HEK293 (cell line): ENCODE data around the gene TSGA10IP.

ENCODE experiments used
- FEZF1 ChIP-seq: fragments of 450-650 bp; formaldehyde crosslinking; IDR thresholded peaks from 2 replicates; pipeline ENCODE4 v1.5.1; 2016; ENCODE audit warnings: missing biosample characterization, missing genetic modification characterization
- KLF16 ChIP-seq: fragments of 450-650 bp; formaldehyde crosslinking; IDR thresholded peaks from 2 replicates; pipeline ENCODE4 v1.5.1; 2017; ENCODE audit warnings: missing biosample characterization, missing genetic modification characterization
- SETDB1 ChIP-seq: IDR thresholded peaks from one replicate; pipeline ENCODE4 v1.6.1; 2017; ENCODE audit warnings: mild to moderate bottlenecking, low read length, moderate library complexity, mixed read lengths; ENCODE audit not compliant: insufficient read length
- ZBTB8A ChIP-seq: fragments of 450-650 bp; formaldehyde crosslinking; IDR thresholded peaks from 2 replicates; pipeline ENCODE4 v1.5.1; 2016; ENCODE audit warnings: missing biosample characterization, missing genetic modification characterization
- ZFP3 ChIP-seq: fragments of 450-650 bp; formaldehyde crosslinking; IDR thresholded peaks from 2 replicates; pipeline ENCODE4 v1.5.1; 2016; ENCODE audit warnings: low read depth, missing biosample characterization, missing genetic modification characterization
- ZFP41 ChIP-seq: fragments of 450-650 bp; formaldehyde crosslinking; IDR thresholded peaks from 2 replicates; pipeline ENCODE4 v1.5.1; 2016; ENCODE audit warnings: missing biosample characterization, missing genetic modification characterization, borderline replicate concordance
- ZFP69B ChIP-seq: fragments of 450-650 bp; formaldehyde crosslinking; IDR thresholded peaks from 2 replicates; pipeline ENCODE4 v1.5.1; 2016; ENCODE audit warnings: missing biosample characterization, missing genetic modification characterization
- ZNF112 ChIP-seq: fragments of 450-650 bp; formaldehyde crosslinking; IDR thresholded peaks from 2 replicates; pipeline ENCODE4 v1.5.0; 2017; ENCODE audit warnings: missing biosample characterization, missing genetic modification characterization
- ZNF138 ChIP-seq: fragments of 450-650 bp; formaldehyde crosslinking; IDR thresholded peaks from 2 replicates; pipeline ENCODE4 v1.5.1; 2016; ENCODE audit warnings: missing biosample characterization, missing genetic modification characterization, borderline replicate concordance
- ZNF174 ChIP-seq: fragments of 450-650 bp; formaldehyde crosslinking; IDR thresholded peaks from 2 replicates; pipeline ENCODE4 v1.5.0; 2017; ENCODE audit warnings: missing biosample characterization, mild to moderate bottlenecking, missing genetic modification characterization
- ZNF2 ChIP-seq: fragments of 450-650 bp; formaldehyde crosslinking; IDR thresholded peaks from 2 replicates; pipeline ENCODE4 v1.5.1; 2016; ENCODE audit warnings: missing biosample characterization, missing genetic modification characterization
- ZNF350 ChIP-seq: fragments of 450-650 bp; formaldehyde crosslinking; IDR thresholded peaks from 2 replicates; pipeline ENCODE4 v1.5.0; 2017; ENCODE audit warnings: missing biosample characterization, mild to moderate bottlenecking, missing genetic modification characterization
- ZNF391 ChIP-seq: fragments of 450-650 bp; formaldehyde crosslinking; IDR thresholded peaks from 2 replicates; pipeline ENCODE4 v1.5.1; 2016; ENCODE audit warnings: low read depth, missing biosample characterization, missing genetic modification characterization, borderline replicate concordance
- ZNF433 ChIP-seq: fragments of 450-650 bp; formaldehyde crosslinking; IDR thresholded peaks from 2 replicates; pipeline ENCODE4 v1.5.1; 2016; ENCODE audit warnings: missing biosample characterization, missing genetic modification characterization, low read depth
- ZNF48 ChIP-seq: fragments of 450-650 bp; formaldehyde crosslinking; IDR thresholded peaks from 2 replicates; pipeline ENCODE4 v1.5.1; 2016; ENCODE audit warnings: missing biosample characterization, missing genetic modification characterization
- ZNF518A ChIP-seq: fragments of 450-650 bp; formaldehyde crosslinking; conservative IDR thresholded peaks from 2 replicates; pipeline ENCODE4 v1.5.1; 2016; ENCODE audit warnings: low read depth, missing biosample characterization, missing genetic modification characterization
- ZNF558 ChIP-seq: fragments of 450-650 bp; formaldehyde crosslinking; IDR thresholded peaks from 2 replicates; pipeline ENCODE4 v1.5.1; 2016; ENCODE audit warnings: missing biosample characterization, missing genetic modification characterization
- ZNF580 ChIP-seq: fragments of 450-650 bp; formaldehyde crosslinking; IDR thresholded peaks from 2 replicates; pipeline ENCODE4 v1.5.1; 2016; ENCODE audit warnings: missing biosample characterization, missing genetic modification characterization
- ZNF623 ChIP-seq: fragments of 450-650 bp; formaldehyde crosslinking; IDR thresholded peaks from 2 replicates; pipeline ENCODE4 v1.5.1; 2016; ENCODE audit warnings: missing biosample characterization, missing genetic modification characterization
- ZNF660 ChIP-seq: fragments of 450-650 bp; IDR thresholded peaks from 2 replicates; pipeline ENCODE4 v1.5.1; 2018; ENCODE audit warnings: missing biosample characterization, mild to moderate bottlenecking, missing genetic modification characterization
- ZNF791 ChIP-seq: fragments of 450-650 bp; formaldehyde crosslinking; IDR thresholded peaks from 2 replicates; pipeline ENCODE4 v1.5.1; 2016; ENCODE audit warnings: missing biosample characterization, missing genetic modification characterization
- TF ChIP-seq, protein P1 (sequence below): fragments of 450-650 bp; formaldehyde crosslinking; IDR thresholded peaks from 2 replicates; pipeline ENCODE4 v1.5.1; 2017; ENCODE audit warnings: missing biosample characterization, missing genetic modification characterization
- TF ChIP-seq, protein P2 (sequence below): fragments of 450-650 bp; formaldehyde crosslinking; conservative IDR thresholded peaks from 2 replicates; pipeline ENCODE4 v1.5.1; 2016; ENCODE audit warnings: low read depth, missing biosample characterization, missing genetic modification characterization
- TF ChIP-seq, protein P3 (sequence below): fragments of 450-650 bp; IDR thresholded peaks from 2 replicates; pipeline ENCODE4 v1.5.1; 2018; ENCODE audit warnings: missing biosample characterization, mild to moderate bottlenecking, missing genetic modification characterization
- TF ChIP-seq, protein P4 (sequence below): fragments of 450-650 bp; formaldehyde crosslinking; IDR thresholded peaks from 2 replicates; pipeline ENCODE4 v1.5.1; 2016; ENCODE audit warnings: missing biosample characterization, missing genetic modification characterization

TSGA10IP gene

DNA sequence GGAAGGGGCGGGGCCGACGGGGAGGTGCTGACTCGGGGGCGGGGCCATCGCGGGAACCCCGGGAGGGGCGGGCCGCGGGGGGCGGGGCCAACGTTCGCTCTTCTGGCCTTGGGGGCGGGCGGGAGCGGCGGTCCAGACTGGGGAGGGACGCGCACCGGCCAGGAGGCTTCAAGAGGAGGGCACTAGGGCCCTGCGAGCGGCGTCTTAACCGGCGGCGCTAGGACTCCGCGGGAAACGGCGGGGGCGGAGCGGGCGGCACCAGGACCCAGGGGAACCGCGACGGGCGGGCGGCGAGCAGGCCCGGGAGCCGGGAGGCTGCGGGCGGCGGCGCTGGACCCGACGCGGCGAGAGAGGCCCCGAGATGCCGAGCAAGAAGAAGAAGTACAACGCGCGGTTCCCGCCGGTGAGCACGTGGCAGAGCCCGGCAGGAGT lies 26.1 kb upstream of the TSGA10IP start, which contains the start of gene DRAP1 (continued):
- TF ChIP-seq, protein P1, sequence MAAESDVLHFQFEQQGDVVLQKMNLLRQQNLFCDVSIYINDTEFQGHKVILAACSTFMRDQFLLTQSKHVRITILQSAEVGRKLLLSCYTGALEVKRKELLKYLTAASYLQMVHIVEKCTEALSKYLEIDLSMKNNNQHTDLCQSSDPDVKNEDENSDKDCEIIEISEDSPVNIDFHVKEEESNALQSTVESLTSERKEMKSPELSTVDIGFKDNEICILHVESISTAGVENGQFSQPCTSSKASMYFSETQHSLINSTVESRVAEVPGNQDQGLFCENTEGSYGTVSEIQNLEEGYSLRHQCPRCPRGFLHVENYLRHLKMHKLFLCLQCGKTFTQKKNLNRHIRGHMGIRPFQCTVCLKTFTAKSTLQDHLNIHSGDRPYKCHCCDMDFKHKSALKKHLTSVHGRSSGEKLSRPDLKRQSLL (tag by site-specific recombination), result peak; percentile 75
- no peak for TF ChIP-seq FEZF1 (tag by site-specific recombination)
- TF ChIP-seq ZNF580 (tag by site-specific recombination), result 0 out of 2 replicates have a peak, but pooled peaks have one; percentile 29
- 0 out of 2 replicates have a peak, but pooled peaks have one; percentile 57 for TF ChIP-seq ZNF391 (tag by site-specific recombination)
- no peak for TF ChIP-seq SETDB1
- TF ChIP-seq, protein P2, sequence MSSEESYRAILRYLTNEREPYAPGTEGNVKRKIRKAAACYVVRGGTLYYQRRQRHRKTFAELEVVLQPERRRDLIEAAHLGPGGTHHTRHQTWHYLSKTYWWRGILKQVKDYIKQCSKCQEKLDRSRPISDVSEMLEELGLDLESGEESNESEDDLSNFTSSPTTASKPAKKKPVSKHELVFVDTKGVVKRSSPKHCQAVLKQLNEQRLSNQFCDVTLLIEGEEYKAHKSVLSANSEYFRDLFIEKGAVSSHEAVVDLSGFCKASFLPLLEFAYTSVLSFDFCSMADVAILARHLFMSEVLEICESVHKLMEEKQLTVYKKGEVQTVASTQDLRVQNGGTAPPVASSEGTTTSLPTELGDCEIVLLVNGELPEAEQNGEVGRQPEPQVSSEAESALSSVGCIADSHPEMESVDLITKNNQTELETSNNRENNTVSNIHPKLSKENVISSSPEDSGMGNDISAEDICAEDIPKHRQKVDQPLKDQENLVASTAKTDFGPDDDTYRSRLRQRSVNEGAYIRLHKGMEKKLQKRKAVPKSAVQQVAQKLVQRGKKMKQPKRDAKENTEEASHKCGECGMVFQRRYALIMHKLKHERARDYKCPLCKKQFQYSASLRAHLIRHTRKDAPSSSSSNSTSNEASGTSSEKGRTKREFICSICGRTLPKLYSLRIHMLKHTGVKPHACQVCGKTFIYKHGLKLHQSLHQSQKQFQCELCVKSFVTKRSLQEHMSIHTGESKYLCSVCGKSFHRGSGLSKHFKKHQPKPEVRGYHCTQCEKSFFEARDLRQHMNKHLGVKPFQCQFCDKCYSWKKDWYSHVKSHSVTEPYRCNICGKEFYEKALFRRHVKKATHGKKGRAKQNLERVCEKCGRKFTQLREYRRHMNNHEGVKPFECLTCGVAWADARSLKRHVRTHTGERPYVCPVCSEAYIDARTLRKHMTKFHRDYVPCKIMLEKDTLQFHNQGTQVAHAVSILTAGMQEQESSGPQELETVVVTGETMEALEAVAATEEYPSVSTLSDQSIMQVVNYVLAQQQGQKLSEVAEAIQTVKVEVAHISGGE (tag by site-specific recombination), result 0 out of 2 replicates have a peak, but pooled peaks have one; percentile 15
- 0 out of 2 replicates have a peak, but pooled peaks have one; percentile 25 for TF ChIP-seq ZBTB8A
- no peak for TF ChIP-seq ZFP41
- TF ChIP-seq ZNF433 (tag by site-specific recombination), result no peak
- TF ChIP-seq ZNF791 (tag by site-specific recombination), result no peak
- no peak for TF ChIP-seq ZNF623 (tag by site-specific recombination)
- TF ChIP-seq KLF16 (tag by site-specific recombination), result peak; percentile 95
- 0 out of 2 replicates have a peak, but pooled peaks have one; percentile 60 for TF ChIP-seq ZNF350 (tag by site-specific recombination)
- peak; percentile 97 for TF ChIP-seq ZNF660 (tag by site-specific recombination)
- TF ChIP-seq ZFP69B (tag by site-specific recombination), result peak; percentile 81
- no peak for TF ChIP-seq ZNF518A (tag by site-specific recombination)
- TF ChIP-seq, protein P3, sequence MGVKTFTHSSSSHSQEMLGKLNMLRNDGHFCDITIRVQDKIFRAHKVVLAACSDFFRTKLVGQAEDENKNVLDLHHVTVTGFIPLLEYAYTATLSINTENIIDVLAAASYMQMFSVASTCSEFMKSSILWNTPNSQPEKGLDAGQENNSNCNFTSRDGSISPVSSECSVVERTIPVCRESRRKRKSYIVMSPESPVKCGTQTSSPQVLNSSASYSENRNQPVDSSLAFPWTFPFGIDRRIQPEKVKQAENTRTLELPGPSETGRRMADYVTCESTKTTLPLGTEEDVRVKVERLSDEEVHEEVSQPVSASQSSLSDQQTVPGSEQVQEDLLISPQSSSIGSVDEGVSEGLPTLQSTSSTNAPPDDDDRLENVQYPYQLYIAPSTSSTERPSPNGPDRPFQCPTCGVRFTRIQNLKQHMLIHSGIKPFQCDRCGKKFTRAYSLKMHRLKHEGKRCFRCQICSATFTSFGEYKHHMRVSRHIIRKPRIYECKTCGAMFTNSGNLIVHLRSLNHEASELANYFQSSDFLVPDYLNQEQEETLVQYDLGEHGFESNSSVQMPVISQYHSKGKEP (tag by site-specific recombination), result peak; percentile 96
- TF ChIP-seq ZNF138, result no peak
- no peak for TF ChIP-seq ZNF558 (tag by site-specific recombination)
- no peak for TF ChIP-seq ZFP3 (tag by site-specific recombination)
- TF ChIP-seq, protein P4, sequence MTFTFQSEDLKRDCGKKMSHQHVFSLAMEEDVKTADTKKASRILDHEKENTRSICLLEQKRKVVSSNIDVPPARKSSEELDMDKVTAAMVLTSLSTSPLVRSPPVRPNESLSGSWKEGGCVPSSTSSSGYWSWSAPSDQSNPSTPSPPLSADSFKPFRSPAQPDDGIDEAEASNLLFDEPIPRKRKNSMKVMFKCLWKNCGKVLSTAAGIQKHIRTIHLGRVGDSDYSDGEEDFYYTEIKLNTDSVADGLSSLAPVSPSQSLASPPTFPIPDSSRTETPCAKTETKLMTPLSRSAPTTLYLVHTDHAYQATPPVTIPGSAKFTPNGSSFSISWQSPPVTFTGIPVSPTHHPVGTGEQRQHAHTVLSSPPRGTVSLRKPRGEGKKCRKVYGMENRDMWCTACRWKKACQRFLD, result no peak
- TF ChIP-seq ZNF174, result peak; percentile 92
- no peak for TF ChIP-seq ZNF48
- no peak for TF ChIP-seq ZNF2
- TF ChIP-seq ZNF112 (tag by site-specific recombination), result no peak
